Hematopoietic multipotent progenitor cell (in vitro differentiated cells): ENCODE measurements around the gene FAM209B. TPM values are rescaled to one million over a fixed set of nuclear protein-coding genes. Genes with fewer than 3 reads are reported as not detected.

Experiments
- total RNA-seq: library from RNA; depleted of rRNA; stranded (reverse); fragments of >200 nt; gene quantifications from one replicate; pipeline ENCODE4 v1.2.3, GENCODE V29; 2012

The FAM209B gene
- total RNA-seq, 1 donor, result not detected

Other genes with a start within 250 kb of the FAM209B start
- gene FAM210B, start 174.3 kb upstream of the FAM209B start, total RNA-seq, result 27.5 TPM
- gene AURKA, start 141.0 kb upstream of the FAM209B start, total RNA-seq, result 1.6 TPM
- gene CSTF1, start 140.6 kb upstream of the FAM209B start, total RNA-seq, result 43.1 TPM
- gene CASS4, start 121.0 kb upstream of the FAM209B start, total RNA-seq, result 4.0 TPM
- 60.1 TPM for gene RTF2, start 64.6 kb upstream of the FAM209B start, total RNA-seq
- gene FAM209A, start 8.5 kb upstream of the FAM209B start, total RNA-seq, result 0.54 TPM
- gene TFAP2C, start 96.1 kb downstream of the FAM209B start, total RNA-seq, result under 0.01 TPM